K562 (cell line): ENCODE results near the gene EMP2.

ENCODE experiments used
- ESRRA ChIP-seq: fragments of 450-650 bp; IDR thresholded peaks from 2 replicates; pipeline ENCODE4 v1.6.1; 2014; ENCODE audit warnings: low read depth, mild to moderate bottlenecking, moderate library complexity, borderline replicate concordance
- ETS2 ChIP-seq: IDR thresholded peaks from 2 replicates; pipeline ENCODE4 v1.6.1; 2016; ENCODE audit warnings: borderline replicate concordance, missing genetic modification characterization, mild to moderate bottlenecking, moderate library complexity, missing compliant biosample characterization; ENCODE audit not compliant: poor library complexity, severe bottlenecking
- HDGF ChIP-seq: fragments of 450-650 bp; IDR thresholded peaks from 2 replicates; pipeline ENCODE4 v1.6.1; 2016
- HNRNPLL ChIP-seq: fragments of 200-400 bp; formaldehyde crosslinking; IDR thresholded peaks from 2 replicates; pipeline ENCODE4 v1.6.1; 2017; ENCODE audit warnings: low read length, low read depth, mild to moderate bottlenecking; ENCODE audit not compliant: poor library complexity, severe bottlenecking
- MAFF ChIP-seq: IDR thresholded peaks from 2 replicates; pipeline ENCODE4 v1.6.1; 2012; ENCODE audit warnings: low read length, improper control_type of control experiment
- POLR2A ChIP-seq: fragments of 450-650 bp; conservative IDR thresholded peaks from 2 replicates; pipeline ENCODE4 v1.6.1; 2016
- POLR2AphosphoS2 ChIP-seq: IDR thresholded peaks from 2 replicates; pipeline ENCODE4 v1.6.1; 2012; ENCODE audit warnings: low read length, improper control_type of control experiment
- RB1 ChIP-seq: fragments of 450-650 bp; IDR thresholded peaks from 2 replicates; pipeline ENCODE4 v1.6.1; 2017; ENCODE audit warnings: low read depth, mild to moderate bottlenecking
- SP2 ChIP-seq: IDR thresholded peaks from 2 replicates; pipeline ENCODE4 v1.6.1; 2011; ENCODE audit warnings: mild to moderate bottlenecking, low read depth, low read length, moderate library complexity; ENCODE audit not compliant: poor library complexity, severe bottlenecking; ENCODE audit errors: extremely low read depth
- ZNF699 ChIP-seq: fragments of 250-450 bp; sonication (Bioruptor Pico); IDR thresholded peaks from 2 replicates; pipeline ENCODE4 v1.8.0; 2021; ENCODE audit warnings: mild to moderate bottlenecking, moderate library complexity; ENCODE audit not compliant: insufficient replicate concordance
- TF ChIP-seq, protein P1 (sequence below), 3 experiments: IDR thresholded peaks in 2 of 3; conservative IDR thresholded peaks in 1 of 3; 2 replicates each; pipeline ENCODE4 v1.5.1; 2011 to 2012; ENCODE audit warnings: low read length in 3 of 3, mild to moderate bottlenecking in 3 of 3, control low read depth in 2 of 3, improper control_type of control experiment in 1 of 3, inconsistent platforms in 1 of 3, low read depth in 1 of 3, mixed read lengths in 1 of 3, moderate library complexity in 1 of 3; ENCODE audit not compliant: insufficient read depth in 2 of 3
- TF ChIP-seq, protein P2 (sequence below): fragments of 250-450 bp; sonication (Bioruptor Pico); IDR thresholded peaks from 2 replicates; pipeline ENCODE4 v1.4.0; 2020; ENCODE audit warnings: mild to moderate bottlenecking, moderate library complexity

GRCh38 chr16:10590342-10590741, 9.9 kb upstream of the EMP2 start:
- TF ChIP-seq ETS2 (tag): no peak
- TF ChIP-seq ESRRA: no peak
- TF ChIP-seq POLR2AphosphoS2: no peak
- TF ChIP-seq ZNF699 (CRISPR knock-in tag): no peak
- no peak for TF ChIP-seq MAFF
- no peak for TF ChIP-seq RB1
- TF ChIP-seq, protein P1, sequence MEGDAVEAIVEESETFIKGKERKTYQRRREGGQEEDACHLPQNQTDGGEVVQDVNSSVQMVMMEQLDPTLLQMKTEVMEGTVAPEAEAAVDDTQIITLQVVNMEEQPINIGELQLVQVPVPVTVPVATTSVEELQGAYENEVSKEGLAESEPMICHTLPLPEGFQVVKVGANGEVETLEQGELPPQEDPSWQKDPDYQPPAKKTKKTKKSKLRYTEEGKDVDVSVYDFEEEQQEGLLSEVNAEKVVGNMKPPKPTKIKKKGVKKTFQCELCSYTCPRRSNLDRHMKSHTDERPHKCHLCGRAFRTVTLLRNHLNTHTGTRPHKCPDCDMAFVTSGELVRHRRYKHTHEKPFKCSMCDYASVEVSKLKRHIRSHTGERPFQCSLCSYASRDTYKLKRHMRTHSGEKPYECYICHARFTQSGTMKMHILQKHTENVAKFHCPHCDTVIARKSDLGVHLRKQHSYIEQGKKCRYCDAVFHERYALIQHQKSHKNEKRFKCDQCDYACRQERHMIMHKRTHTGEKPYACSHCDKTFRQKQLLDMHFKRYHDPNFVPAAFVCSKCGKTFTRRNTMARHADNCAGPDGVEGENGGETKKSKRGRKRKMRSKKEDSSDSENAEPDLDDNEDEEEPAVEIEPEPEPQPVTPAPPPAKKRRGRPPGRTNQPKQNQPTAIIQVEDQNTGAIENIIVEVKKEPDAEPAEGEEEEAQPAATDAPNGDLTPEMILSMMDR (IDR thresholded peaks at IDR 0.05 in 2 of 3, conservative IDR thresholded peaks at IDR 0.05 in 1 of 3; ENCODE audit: insufficient read depth in 2 of 3, low read depth in 1 of 3, low read length in 3 of 3): no peak
- no peak for TF ChIP-seq HDGF
- TF ChIP-seq HNRNPLL: no peak
- no peak for TF ChIP-seq SP2
- TF ChIP-seq POLR2A: no peak
- TF ChIP-seq, protein P2, sequence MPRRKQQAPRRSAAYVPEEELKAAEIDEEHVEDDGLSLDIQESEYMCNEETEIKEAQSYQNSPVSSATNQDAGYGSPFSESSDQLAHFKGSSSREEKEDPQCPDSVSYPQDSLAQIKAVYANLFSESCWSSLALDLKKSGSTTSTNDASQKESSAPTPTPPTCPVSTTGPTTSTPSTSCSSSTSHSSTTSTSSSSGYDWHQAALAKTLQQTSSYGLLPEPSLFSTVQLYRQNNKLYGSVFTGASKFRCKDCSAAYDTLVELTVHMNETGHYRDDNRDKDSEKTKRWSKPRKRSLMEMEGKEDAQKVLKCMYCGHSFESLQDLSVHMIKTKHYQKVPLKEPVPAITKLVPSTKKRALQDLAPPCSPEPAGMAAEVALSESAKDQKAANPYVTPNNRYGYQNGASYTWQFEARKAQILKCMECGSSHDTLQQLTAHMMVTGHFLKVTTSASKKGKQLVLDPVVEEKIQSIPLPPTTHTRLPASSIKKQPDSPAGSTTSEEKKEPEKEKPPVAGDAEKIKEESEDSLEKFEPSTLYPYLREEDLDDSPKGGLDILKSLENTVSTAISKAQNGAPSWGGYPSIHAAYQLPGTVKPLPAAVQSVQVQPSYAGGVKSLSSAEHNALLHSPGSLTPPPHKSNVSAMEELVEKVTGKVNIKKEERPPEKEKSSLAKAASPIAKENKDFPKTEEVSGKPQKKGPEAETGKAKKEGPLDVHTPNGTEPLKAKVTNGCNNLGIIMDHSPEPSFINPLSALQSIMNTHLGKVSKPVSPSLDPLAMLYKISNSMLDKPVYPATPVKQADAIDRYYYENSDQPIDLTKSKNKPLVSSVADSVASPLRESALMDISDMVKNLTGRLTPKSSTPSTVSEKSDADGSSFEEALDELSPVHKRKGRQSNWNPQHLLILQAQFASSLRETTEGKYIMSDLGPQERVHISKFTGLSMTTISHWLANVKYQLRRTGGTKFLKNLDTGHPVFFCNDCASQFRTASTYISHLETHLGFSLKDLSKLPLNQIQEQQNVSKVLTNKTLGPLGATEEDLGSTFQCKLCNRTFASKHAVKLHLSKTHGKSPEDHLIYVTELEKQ (CRISPR knock-in tag): no peak
